ENCODE measurements around the gene TTC9C.
A peak's percentile ranks its signal among the peaks of the same experiment; 100 is the strongest.

TTC9C gene

GRCh38 chr11:62713343-62713742, 14.9 kb upstream of the TTC9C start:
- Histone ChIP-seq H3K27me3 (ENCODE audit: insufficient read depth, low read length, poor library complexity, severe bottlenecking) (no peaks in the 10 kb centered on the region), H3K4me3 (ENCODE audit: low read length, poor library complexity, severe bottlenecking) (no peak overlapping the region), H3K9ac (ENCODE audit: low read depth, low read length, poor library complexity, severe bottlenecking) (no peak overlapping the region), H3K9me3 (ENCODE audit: insufficient read depth, low read depth, low read length) (no peaks in the 10 kb centered on the region), H3K9me2 (replicated peaks; ENCODE audit: low read depth, low read length) (no peaks in the 10 kb centered on the region), H3F3A (ENCODE audit: low read depth) (peaks cover 7% of the 10 kb centered on the region; the same call in 1 of the 2 replicates), H4K20me1 (ENCODE audit: insufficient read depth, low read length, poor library complexity, severe bottlenecking) (peaks cover 57% of the 10 kb centered on the region), H3K79me2 (ENCODE audit: insufficient read depth, low read length) (peaks cover 49% of the 10 kb centered on the region), H3K4me2 (ENCODE audit: low read depth, low read length, poor library complexity, severe bottlenecking) (no peak overlapping the region), H3K36me3 (ENCODE audit: insufficient read depth, low read length) (peaks cover 89% of the 10 kb centered on the region), H3K4me1 (ENCODE audit: insufficient read depth, low read length, poor library complexity, severe bottlenecking) (peaks cover 3% of the 10 kb centered on the region), H2AFZ (ENCODE audit: low read length) (no peak overlapping the region)
- TF ChIP-seq CTCF (conservative IDR thresholded peaks at IDR 0.05; ENCODE audit: low read length) (no peak), EZH2phosphoT487 (IDR thresholded peaks at IDR 0.05; ENCODE audit: borderline replicate concordance) (no peak)

- H3K9me3 ChIP-seq (ENCODE audit: insufficient read depth, low read depth, low read length) = no peaks in the 10 kb centered on the region
- no peak overlapping the region for H3K4me3 ChIP-seq (ENCODE audit: low read length, poor library complexity, severe bottlenecking)
- no peaks in the 10 kb centered on the region for H3K9me2 ChIP-seq (replicated peaks; ENCODE audit: low read depth, low read length)
- H3F3A ChIP-seq (ENCODE audit: low read depth) = peaks cover 7% of the 10 kb centered on the region; the same call in 1 of the 2 replicates
- H3K79me2 ChIP-seq (ENCODE audit: insufficient read depth, low read length) = peaks cover 69% of the 10 kb centered on the region
- H3K36me3 ChIP-seq (ENCODE audit: insufficient read depth, low read length) = peaks cover 94% of the 10 kb centered on the region
- peaks cover 6% of the 10 kb centered on the region for H3K4me1 ChIP-seq (ENCODE audit: insufficient read depth, low read length, poor library complexity, severe bottlenecking)
- H3K4me2 ChIP-seq (ENCODE audit: low read depth, low read length, poor library complexity, severe bottlenecking) = no peak overlapping the region
- peaks cover 73% of the 10 kb centered on the region for H4K20me1 ChIP-seq (ENCODE audit: insufficient read depth, low read length, poor library complexity, severe bottlenecking)
- no peak overlapping the region for H2AFZ ChIP-seq (ENCODE audit: low read length)
- no peaks in the 10 kb centered on the region for H3K27me3 ChIP-seq (ENCODE audit: insufficient read depth, low read length, poor library complexity, severe bottlenecking)
- H3K9ac ChIP-seq (ENCODE audit: low read depth, low read length, poor library complexity, severe bottlenecking) = no peak overlapping the region
- no peak for TF ChIP-seq EZH2phosphoT487 (IDR thresholded peaks at IDR 0.05; ENCODE audit: borderline replicate concordance)
- TF ChIP-seq CTCF (conservative IDR thresholded peaks at IDR 0.05; ENCODE audit: low read length) = no peak; the same call in 1 of the 2 replicates
Observed at GRCh38 chr11:62715150-62716130, 12.8 kb upstream of the TTC9C start.

- Histone ChIP-seq H3K9ac (ENCODE audit: low read depth, low read length, poor library complexity, severe bottlenecking) (peak overlapping the region; percentile 10), H3K36me3 (ENCODE audit: insufficient read depth, low read length) (peaks cover 96% of the 10 kb centered on the region), H3K4me1 (ENCODE audit: insufficient read depth, low read length, poor library complexity, severe bottlenecking) (peaks cover 10% of the 10 kb centered on the region), H3K4me3 (ENCODE audit: low read length, poor library complexity, severe bottlenecking) (no peak overlapping the region), H3K4me2 (ENCODE audit: low read depth, low read length, poor library complexity, severe bottlenecking) (peak overlapping the region; percentile 6), H3K27me3 (ENCODE audit: insufficient read depth, low read length, poor library complexity, severe bottlenecking) (no peaks in the 10 kb centered on the region), H3F3A (ENCODE audit: low read depth) (peaks cover 7% of the 10 kb centered on the region; the same call in 1 of the 2 replicates), H3K9me3 (ENCODE audit: insufficient read depth, low read depth, low read length) (no peaks in the 10 kb centered on the region), H2AFZ (ENCODE audit: low read length) (no peak overlapping the region), H3K79me2 (ENCODE audit: insufficient read depth, low read length) (peaks cover 77% of the 10 kb centered on the region), H4K20me1 (ENCODE audit: insufficient read depth, low read length, poor library complexity, severe bottlenecking) (peaks cover 77% of the 10 kb centered on the region), H3K9me2 (replicated peaks; ENCODE audit: low read depth, low read length) (no peaks in the 10 kb centered on the region)
- TF ChIP-seq CTCF (conservative IDR thresholded peaks at IDR 0.05; ENCODE audit: low read length) (no peak), EZH2phosphoT487 (IDR thresholded peaks at IDR 0.05; ENCODE audit: borderline replicate concordance) (no peak)
Observed at GRCh38 chr11:62716206-62716605, 12.1 kb upstream of the TTC9C start.

Measured in Loucy (cell line).